VCaP (cell line): Measurements from ENCODE around the gene PTP4A2.
A peak's percentile ranks its signal among the peaks of the same experiment; 100 is the strongest.

Experiments
- H3K27ac ChIP-seq: fragments of 450-650 bp; 2 replicates; pipeline ENCODE4 v1.5.1; 2017
- TF ChIP-seq, protein P1 (sequence below): fragments of 450-650 bp; conservative IDR thresholded peaks from 2 replicates; pipeline ENCODE4 v1.5.1; 2017; ENCODE audit warnings: mild to moderate bottlenecking, moderate library complexity

PTP4A2 gene

DNA sequence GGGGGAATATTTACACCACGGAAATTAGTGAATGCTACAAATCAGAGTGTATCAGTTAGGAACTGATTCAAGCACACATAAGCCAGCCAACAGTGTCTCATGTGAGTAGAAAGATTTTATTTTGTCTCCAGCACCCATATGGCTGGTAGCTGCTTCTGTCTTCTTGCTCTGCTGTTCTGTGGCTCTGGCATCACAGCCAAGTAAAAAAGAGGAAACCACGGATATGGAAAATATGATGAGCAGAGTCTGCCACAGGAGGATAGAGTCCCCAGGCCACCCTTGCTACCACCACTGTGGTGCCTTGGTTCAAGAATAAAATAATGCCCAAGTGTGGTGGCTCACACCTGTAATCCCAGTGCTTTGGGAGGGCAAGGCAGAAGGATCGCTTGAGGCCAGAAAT is 68.7 kb downstream of the PTP4A2 start:
- H3K27ac ChIP-seq = no peak overlapping the region
- TF ChIP-seq, protein P1, sequence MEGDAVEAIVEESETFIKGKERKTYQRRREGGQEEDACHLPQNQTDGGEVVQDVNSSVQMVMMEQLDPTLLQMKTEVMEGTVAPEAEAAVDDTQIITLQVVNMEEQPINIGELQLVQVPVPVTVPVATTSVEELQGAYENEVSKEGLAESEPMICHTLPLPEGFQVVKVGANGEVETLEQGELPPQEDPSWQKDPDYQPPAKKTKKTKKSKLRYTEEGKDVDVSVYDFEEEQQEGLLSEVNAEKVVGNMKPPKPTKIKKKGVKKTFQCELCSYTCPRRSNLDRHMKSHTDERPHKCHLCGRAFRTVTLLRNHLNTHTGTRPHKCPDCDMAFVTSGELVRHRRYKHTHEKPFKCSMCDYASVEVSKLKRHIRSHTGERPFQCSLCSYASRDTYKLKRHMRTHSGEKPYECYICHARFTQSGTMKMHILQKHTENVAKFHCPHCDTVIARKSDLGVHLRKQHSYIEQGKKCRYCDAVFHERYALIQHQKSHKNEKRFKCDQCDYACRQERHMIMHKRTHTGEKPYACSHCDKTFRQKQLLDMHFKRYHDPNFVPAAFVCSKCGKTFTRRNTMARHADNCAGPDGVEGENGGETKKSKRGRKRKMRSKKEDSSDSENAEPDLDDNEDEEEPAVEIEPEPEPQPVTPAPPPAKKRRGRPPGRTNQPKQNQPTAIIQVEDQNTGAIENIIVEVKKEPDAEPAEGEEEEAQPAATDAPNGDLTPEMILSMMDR = no peak

DNA sequence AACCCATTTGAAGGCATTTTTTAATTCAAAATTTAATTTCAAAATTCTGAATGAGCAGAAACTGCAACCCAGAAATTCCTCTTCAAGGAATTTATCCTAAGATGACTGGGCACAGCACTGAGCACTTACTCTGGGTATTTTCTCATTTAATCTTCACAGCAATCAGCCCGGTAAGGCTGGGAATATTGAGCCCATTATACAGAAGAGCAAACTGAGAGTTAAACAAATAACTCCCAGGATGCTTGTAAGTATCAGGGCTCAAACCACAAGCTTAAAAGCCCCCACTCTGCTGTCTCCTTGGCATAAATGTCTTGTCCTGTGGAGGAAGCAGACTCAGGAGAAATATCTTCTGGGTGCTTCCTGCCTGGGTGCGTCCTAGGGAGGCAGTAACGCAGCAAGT is 69.3 kb downstream of the PTP4A2 start:
- TF ChIP-seq, protein P1 = no peak
- H3K27ac ChIP-seq = no peak overlapping the region

DNA sequence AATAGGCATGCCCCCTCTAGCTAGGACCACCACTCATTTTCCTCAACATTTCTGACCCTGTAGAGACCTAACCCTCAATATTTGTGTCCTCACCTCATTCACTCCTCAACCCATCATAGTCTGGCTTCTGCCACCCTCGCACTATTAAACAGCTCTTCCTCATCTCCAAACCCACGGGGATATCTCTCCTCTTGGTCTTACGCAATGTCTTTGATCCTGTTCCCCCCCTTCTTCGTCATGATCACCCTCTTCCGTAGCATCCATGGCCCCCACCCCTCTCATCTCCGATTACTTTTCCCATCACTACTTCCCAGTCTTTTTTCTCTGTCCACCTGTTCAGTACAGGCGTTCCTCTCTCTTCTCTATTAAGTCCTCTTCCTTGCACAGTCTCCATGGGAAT is 70.6 kb downstream of the PTP4A2 start:
- no peak overlapping the region for H3K27ac ChIP-seq
- TF ChIP-seq, protein P1 = no peak

DNA sequence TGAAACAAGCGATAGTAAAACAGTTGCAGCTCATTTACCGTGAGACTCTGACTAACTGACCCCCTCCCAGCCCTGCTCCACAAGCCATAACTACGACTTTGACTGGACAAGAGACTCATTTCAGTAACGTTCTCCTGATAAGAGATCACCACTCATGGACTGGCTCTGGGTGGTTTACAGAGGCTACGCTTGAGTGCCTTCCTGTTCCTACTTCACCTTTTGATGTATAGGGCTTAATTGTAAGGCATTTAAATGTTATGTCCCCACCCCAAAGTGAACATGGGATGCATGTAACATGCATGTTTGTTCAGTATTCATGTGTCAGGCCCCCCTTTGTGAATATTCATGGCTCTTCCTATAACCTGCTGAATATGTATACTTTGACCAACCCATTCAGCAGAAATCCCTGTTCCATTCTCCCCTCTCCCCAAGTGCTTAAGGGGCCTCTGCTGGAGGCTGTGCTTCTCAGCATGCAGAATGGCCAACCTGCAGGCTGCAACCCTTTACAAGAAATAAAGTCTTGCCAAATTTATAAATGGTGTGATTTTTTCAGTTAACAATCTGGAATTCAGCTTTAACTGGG is 71.6 kb downstream of the PTP4A2 start:
- TF ChIP-seq, protein P1 = no peak
- H3K27ac ChIP-seq = 0 out of 2 replicates have a peak overlapping the region, but pooled peaks have one; percentile 9

DNA sequence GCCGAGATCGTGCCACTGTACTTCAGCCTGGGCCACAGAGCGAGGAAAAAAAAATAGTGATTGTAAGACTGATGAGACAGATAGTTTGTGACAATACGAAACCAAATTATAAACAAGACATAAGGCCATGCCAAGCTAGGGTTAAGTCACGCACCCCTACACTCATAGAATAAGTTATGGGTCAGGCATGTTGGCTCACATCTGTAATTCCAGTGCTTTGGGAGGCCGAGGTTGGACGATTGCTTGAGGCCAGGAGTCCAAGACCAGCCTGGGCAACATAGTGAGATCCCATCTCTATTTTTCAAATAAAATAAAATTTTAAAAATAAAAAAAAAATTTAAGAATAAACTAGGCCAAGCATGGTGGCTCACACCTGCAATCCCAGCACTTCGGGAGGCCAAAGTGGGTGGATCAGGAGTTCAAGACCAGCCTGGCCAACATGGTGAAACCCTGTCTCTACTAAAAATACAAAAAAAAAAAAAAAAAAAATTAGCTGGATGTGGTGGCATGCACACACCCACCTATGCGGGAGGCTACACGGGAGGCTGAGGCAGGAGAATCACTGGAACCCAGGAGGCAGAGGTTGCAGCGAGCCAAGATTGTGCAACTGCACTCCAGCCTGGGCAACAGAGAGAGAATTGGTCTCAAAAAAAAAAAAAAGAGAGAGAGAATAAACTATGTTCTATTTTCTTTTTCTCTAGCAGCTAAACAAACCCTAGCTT is 72.3 kb downstream of the PTP4A2 start:
- TF ChIP-seq, protein P1 = no peak
- 0 out of 2 replicates have a peak overlapping the region, but pooled peaks have one; percentile 9 for H3K27ac ChIP-seq

DNA sequence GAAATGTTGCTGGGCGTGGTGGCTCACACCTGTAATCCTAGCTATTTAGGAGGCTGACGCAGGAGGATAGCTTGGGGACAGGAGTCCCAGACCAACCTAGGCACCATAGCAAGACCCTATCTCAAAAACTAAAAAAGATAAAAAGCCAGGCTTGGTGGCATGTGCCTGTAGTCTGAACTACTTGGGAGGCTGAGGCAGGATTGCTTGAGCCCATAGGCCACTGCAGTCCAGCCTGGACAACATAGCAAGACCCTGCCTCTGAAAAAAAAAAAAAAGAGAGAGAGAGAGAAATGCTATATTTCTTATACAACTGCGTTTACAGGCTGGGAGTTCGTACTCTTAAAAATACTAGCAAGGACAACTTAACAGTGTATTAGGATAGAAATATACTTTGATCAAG is 76.1 kb downstream of the PTP4A2 start:
- TF ChIP-seq, protein P1 = no peak
- H3K27ac ChIP-seq = no peak overlapping the region

DNA sequence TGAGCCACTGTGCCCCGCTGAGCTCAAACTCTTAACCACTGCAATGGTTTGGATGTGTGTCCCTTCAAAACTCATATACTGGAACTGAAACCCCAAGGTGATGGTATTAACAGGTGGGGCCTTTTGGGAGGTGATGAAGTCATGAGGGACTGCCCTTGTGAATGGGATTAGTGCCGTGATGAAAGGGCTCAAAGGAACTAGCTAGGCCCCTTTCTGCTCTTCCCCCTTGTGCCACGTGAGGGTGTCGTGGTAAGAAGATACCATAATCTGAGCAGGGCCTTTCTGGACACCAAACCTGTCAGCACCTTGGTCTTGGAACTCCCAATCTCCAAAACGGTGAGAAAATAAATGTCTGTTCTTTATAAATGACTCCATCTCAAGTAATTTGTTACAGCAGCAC is 76.8 kb downstream of the PTP4A2 start:
- H3K27ac ChIP-seq = no peak overlapping the region
- TF ChIP-seq, protein P1 = no peak
